Thoracic aorta (tissue), 2 donors: Measurements from ENCODE around the gene ACKR2. TPM values are rescaled to one million over a fixed set of nuclear protein-coding genes. Genes with fewer than 3 reads are reported as not detected.

Experiments used
- ATAC-seq: fragments of 150-250 bp; one replicate; pipeline ENCODE4 v1.8.0; 2017; ENCODE audit warnings: low read depth; ENCODE audit not compliant: insufficient number of reproducible peaks, low FRiP score
- DNase-seq: peaks from one replicate; pipeline ENCODE4 v3.0.0-alpha.2; 2020; ENCODE audit warnings: low spot score
- H3K27ac ChIP-seq, 2 donors: fragments of 200-600 bp; sonication (generic); 1 replicate in 1 of 2; 2 replicates in 1 of 2; pipeline ENCODE4 v1.5.1; 2016; ENCODE audit warnings: mild to moderate bottlenecking in 2 of 2, moderate library complexity in 2 of 2
- H3K27me3 ChIP-seq: fragments of 200-600 bp; sonication (generic); replicated peaks from 2 replicates; pipeline ENCODE4 v1.6.0; 2016; ENCODE audit warnings: mild to moderate bottlenecking; ENCODE audit not compliant: insufficient read depth
- H3K36me3 ChIP-seq: fragments of 200-600 bp; sonication (generic); one replicate; pipeline ENCODE4 v1.5.1; 2016
- H3K4me1 ChIP-seq, 2 donors: fragments of 200-600 bp; sonication (generic); 1 replicate in 1 of 2; 2 replicates in 1 of 2; pipeline versions ENCODE4 v1.5.1 to v1.6.0; 2016; ENCODE audit warnings: low read depth in 2 of 2, mild to moderate bottlenecking in 1 of 2; ENCODE audit not compliant: control insufficient read depth in 1 of 2
- H3K4me3 ChIP-seq: fragments of 200-600 bp; sonication (generic); 2 replicates; pipeline ENCODE4 v1.5.1; 2016; ENCODE audit warnings: mild to moderate bottlenecking
- H3K9me3 ChIP-seq: fragments of 200-600 bp; sonication (generic); 2 replicates; pipeline ENCODE4 v1.5.1; 2016
- CTCF ChIP-seq: fragments of 200-600 bp; sonication (generic); IDR thresholded peaks from one replicate; pipeline ENCODE4 v1.5.1; 2019; ENCODE audit warnings: antibody characterized with exemption
- total RNA-seq, 2 donors: library from RNA; depleted of rRNA; stranded (reverse); fragments of >200 nt; gene quantifications; one replicate each; pipeline versions ENCODE4 v1.1.0 to v1.2.3, GENCODE V29; 2016

ACKR2 gene
- total RNA-seq, 2 donors from 2014 or later = 10.0 to 11.9 TPM

DNA sequence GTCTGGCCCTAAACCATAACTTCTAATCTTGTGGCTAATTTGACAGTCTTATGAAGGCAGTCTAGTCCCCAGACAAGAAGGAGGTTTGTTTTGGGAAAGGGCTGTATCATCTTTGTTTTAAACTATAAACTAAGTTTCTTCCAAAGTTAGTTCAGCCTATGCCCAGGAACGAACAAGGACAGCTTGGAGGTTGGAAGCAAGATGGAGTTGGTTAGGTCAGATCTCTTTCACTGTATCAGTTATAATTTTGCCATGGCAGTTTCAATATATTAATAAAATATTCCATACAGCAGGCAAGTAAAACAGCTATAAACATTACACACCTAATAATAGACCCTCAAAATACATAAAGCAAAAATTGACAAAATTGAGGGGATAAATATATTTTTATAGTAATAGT lies 83.6 kb downstream of the ACKR2 start:
- no peak for TF ChIP-seq CTCF
- H3K36me3 ChIP-seq = no peaks in the 10 kb centered on the region
- no peaks in the 10 kb centered on the region for H3K9me3 ChIP-seq
- no peak overlapping the region for H3K27ac ChIP-seq
- ATAC-seq (no peak), DNase-seq (no peak)
- H3K4me1 ChIP-seq = no peaks in the 10 kb centered on the region
- no peaks in the 10 kb centered on the region for H3K27me3 ChIP-seq
- H3K4me3 ChIP-seq = no peak overlapping the region

- H3K4me3 ChIP-seq = no peak overlapping the region
- no peak for DNase-seq
- no peaks in the 10 kb centered on the region for H3K36me3 ChIP-seq
These were observed 85.7 kb downstream of the ACKR2 start for GRCh38 chr3:42894698-42895579.

DNA sequence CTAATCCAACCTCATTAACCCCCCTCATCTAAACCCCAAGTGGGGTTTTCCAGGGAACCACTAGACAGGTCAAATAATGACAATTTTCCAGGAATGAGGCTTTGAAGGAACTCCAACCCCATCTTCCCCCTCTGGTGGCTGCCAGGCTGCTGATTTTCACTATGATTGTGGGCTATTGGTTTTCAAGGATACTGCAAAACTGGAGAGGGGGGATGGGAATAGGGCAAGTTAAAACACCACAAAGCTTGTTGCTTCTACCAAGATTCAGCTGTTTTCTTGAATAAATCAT lies 86.3 kb downstream of the ACKR2 start:
- no peak for TF ChIP-seq CTCF
- H3K36me3 ChIP-seq = no peaks in the 10 kb centered on the region
- no peak for DNase-seq
- H3K27me3 ChIP-seq = no peaks in the 10 kb centered on the region
- H3K27ac ChIP-seq = no peak overlapping the region
- ATAC-seq = no peak
- H3K4me3 ChIP-seq = no peak overlapping the region
- no peaks in the 10 kb centered on the region for H3K4me1 ChIP-seq
- no peaks in the 10 kb centered on the region for H3K9me3 ChIP-seq

More at GRCh38 chr3:42894698-42895579, 85.7 kb downstream of the ACKR2 start:
- Histone ChIP-seq H3K27ac (no peak overlapping the region), H3K27me3 (no peaks in the 10 kb centered on the region), H3K9me3 (no peaks in the 10 kb centered on the region), H3K4me1 (no peaks in the 10 kb centered on the region)
- ATAC-seq = no peak
- no peak for TF ChIP-seq CTCF

DNA sequence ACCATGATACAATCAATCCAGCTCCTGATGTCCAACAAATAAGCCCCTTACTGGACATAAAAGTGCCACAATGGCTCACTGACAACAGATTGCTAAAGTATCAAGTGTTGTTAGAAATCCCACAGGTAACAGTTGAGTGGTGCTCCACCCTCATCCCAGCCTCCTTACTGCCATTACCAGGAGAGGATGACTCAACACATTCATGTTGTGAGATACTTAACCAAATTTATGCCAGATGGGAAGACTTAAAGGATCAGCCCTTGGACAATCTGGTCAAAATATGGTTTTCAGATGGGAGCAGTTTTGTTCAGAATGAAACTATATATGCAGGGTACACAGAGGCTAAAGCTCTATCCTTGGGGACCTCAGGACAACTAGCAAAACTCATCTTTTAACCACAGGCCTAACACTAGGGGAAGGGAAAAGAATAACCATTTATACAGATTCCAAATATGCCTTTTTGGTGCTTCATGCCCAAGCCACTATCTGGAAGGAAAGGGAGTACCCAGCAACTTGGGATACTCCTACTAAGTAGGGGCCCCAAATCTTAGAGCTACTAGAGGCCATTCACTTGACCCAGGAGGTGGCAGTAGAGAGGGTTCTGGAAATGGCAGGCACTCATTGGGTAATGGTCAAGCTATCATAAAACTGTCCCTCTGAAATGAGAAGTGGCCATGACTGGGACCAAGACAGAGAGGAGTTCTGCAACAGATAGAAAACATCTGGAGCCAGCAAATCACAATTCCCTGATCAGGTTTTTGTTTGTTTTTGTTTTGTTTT lies 89.8 kb downstream of the ACKR2 start:
- no peak for TF ChIP-seq CTCF
- no peaks in the 10 kb centered on the region for H3K9me3 ChIP-seq
- no peak for ATAC-seq
- no peaks in the 10 kb centered on the region for H3K4me1 ChIP-seq
- H3K27me3 ChIP-seq = no peaks in the 10 kb centered on the region
- H3K4me3 ChIP-seq = no peak overlapping the region
- no peak for DNase-seq
- H3K36me3 ChIP-seq = no peaks in the 10 kb centered on the region
- H3K27ac ChIP-seq = no peak overlapping the region
